ENCODE data around the gene CAMK2A. TPM values are rescaled to one million over a fixed set of nuclear protein-coding genes. Genes with fewer than 3 reads are reported as not detected.

Gene CAMK2A
- total RNA-seq, 4 donors from 2014 or later = 1.4 to 6.9 (median 3.6) TPM

GRCh38 chr5:150304481-150305081 is 15.0 kb upstream of the CAMK2A start:
- Histone ChIP-seq H3K9me3 (no peaks in the 10 kb centered on the region), H3K36me3 (no peaks in the 10 kb centered on the region), H3K4me3 (no peak overlapping the region), H3K27ac (peak overlapping the region; percentile 8 to 85 (median 79)), H3K4me1 (peaks cover 0 to 72% (median 21%) of the 10 kb centered on the region in 3 donors), H3K27me3 (peaks cover 33% of the 10 kb centered on the region)
- TF ChIP-seq POLR2A (IDR thresholded peaks at IDR 0.05) (no peak), EP300 (IDR thresholded peaks at IDR 0.05) (no peak), POLR2AphosphoS5 (IDR thresholded peaks at IDR 0.05) (no peak), CTCF (IDR thresholded peaks at IDR 0.05) (no peak)
- no peak for ATAC-seq
- WGBS, 2 donors (ENCODE audit: low coverage in 1 of 2) = 58 to 68% methylated on average over 2 to 4 of the region's 4 CpGs

GRCh38 chr5:150303660-150304386 is 14.2 kb upstream of the CAMK2A start:
- TF ChIP-seq POLR2AphosphoS5 (IDR thresholded peaks at IDR 0.05) (peak; percentile 5), EP300 (IDR thresholded peaks at IDR 0.05) (no peak), CTCF (IDR thresholded peaks at IDR 0.05) (no peak), POLR2A (IDR thresholded peaks at IDR 0.05) (no peak)
- peak overlapping the region; percentile 8 to 85 (median 79) for H3K27ac ChIP-seq
- H3K36me3 ChIP-seq = no peaks in the 10 kb centered on the region
- peak; percentile 34 for ATAC-seq
- H3K27me3 ChIP-seq = peaks cover 33% of the 10 kb centered on the region
- peaks cover 0 to 69% (median 21%) of the 10 kb centered on the region in 3 donors for H3K4me1 ChIP-seq
- H3K4me3 ChIP-seq = no peak overlapping the region
- no peaks in the 10 kb centered on the region for H3K9me3 ChIP-seq
- WGBS, 2 donors (ENCODE audit: low coverage in 1 of 2) = 21 to 32% methylated on average over 3 of the region's 7 CpGs

- Histone ChIP-seq H3K9me3 (no peaks in the 10 kb centered on the region), H3K27me3 (peaks cover 33% of the 10 kb centered on the region), H3K36me3 (peaks cover 0 to under 1% of the 10 kb centered on the region in 2 donors), H3K4me3 (peak overlapping the region in 1 of 2 donors; percentile 49), H3K27ac (peak overlapping the region in 3 of 4 donors; percentile 78 to 85 (median 80)), H3K4me1 (peaks cover 0 to 69% (median 21%) of the 10 kb centered on the region in 3 donors)
- 13 to 20% methylated on average over 1 to 10 of the region's 16 CpGs for WGBS, 2 donors (ENCODE audit: low coverage in 1 of 2)
- ATAC-seq = no peak
- no peak for TF ChIP-seq CTCF (IDR thresholded peaks at IDR 0.05)
- TF ChIP-seq POLR2AphosphoS5 (IDR thresholded peaks at IDR 0.05) = peak; percentile 36
- TF ChIP-seq EP300 (IDR thresholded peaks at IDR 0.05) = no peak
- no peak for TF ChIP-seq POLR2A (IDR thresholded peaks at IDR 0.05)
Measured at GRCh38 chr5:150303070-150303615, 13.6 kb upstream of the CAMK2A start.

- Histone ChIP-seq H3K4me1 (peaks cover 0 to 69% (median 21%) of the 10 kb centered on the region in 3 donors), H3K4me3 (peak within 1 kb of the TSS; percentile 18 to 49), H3K27me3 (peaks cover 33% of the 10 kb centered on the region), H3K36me3 (peaks cover 0 to 7% of the 10 kb centered on the region in 2 donors), H3K27ac (peak within 1 kb of the TSS in 3 of 4 donors; percentile 78 to 85 (median 80)), H3K9me3 (no peaks in the 10 kb centered on the region)
- no CpG with 5 or more reads among the region's 63 CpGs for WGBS, 2 donors (ENCODE audit: low coverage in 1 of 2)
- ATAC-seq = peak; percentile 67
- no peak for TF ChIP-seq POLR2A (IDR thresholded peaks at IDR 0.05)
- TF ChIP-seq EP300 (IDR thresholded peaks at IDR 0.05) = no peak
- TF ChIP-seq CTCF (IDR thresholded peaks at IDR 0.05) = peak in 2 of 4 experiments; percentile 40 to 53
Measured at GRCh38 chr5:150302301-150303069, 12.9 kb upstream of the CAMK2A start, which contains the start of gene ARSI. Gene ARSI, minus strand, starts transcription at chr5:150302905. Its CDS starts 532 bp downstream, at chr5:150302373.

Data from gastroesophageal sphincter (tissue), 4 donors.